H9 (cell line): Measurements from ENCODE around the gene LRRC28. TPM values are rescaled to one million over a fixed set of nuclear protein-coding genes. Genes with fewer than 3 reads are reported as not detected.

Source experiments
- DNase-seq: peaks from one replicate; pipeline ENCODE4 v3.0.0-alpha.2; 2017
- H2AFZ ChIP-seq: one replicate; pipeline ENCODE4 v1.6.1; 2013; ENCODE audit warnings: mild to moderate bottlenecking, low read length, control low read depth, moderate library complexity
- H2AK5ac ChIP-seq: 2 replicates; pipeline ENCODE4 v1.6.1; 2013; ENCODE audit warnings: low read length, control low read depth, mixed read lengths; ENCODE audit not compliant: insufficient read length
- H2BK120ac ChIP-seq: one replicate; pipeline ENCODE4 v1.6.1; 2013; ENCODE audit warnings: low read depth, mild to moderate bottlenecking, low read length, control low read depth, inconsistent platforms; ENCODE audit not compliant: poor library complexity, severe bottlenecking
- H2BK12ac ChIP-seq: 2 replicates; pipeline ENCODE4 v1.6.1; 2013; ENCODE audit warnings: low read length, control low read depth, mixed read lengths, low read depth; ENCODE audit not compliant: insufficient read length
- H2BK15ac ChIP-seq: 2 replicates; pipeline ENCODE4 v1.6.1; 2013; ENCODE audit warnings: low read depth, low read length, control low read depth
- H2BK20ac ChIP-seq: one replicate; pipeline ENCODE4 v1.6.1; 2013; ENCODE audit warnings: low read depth, mild to moderate bottlenecking, low read length, control low read depth, inconsistent platforms; ENCODE audit not compliant: poor library complexity, severe bottlenecking
- H2BK5ac ChIP-seq: 2 replicates; pipeline ENCODE4 v1.6.1; 2013; ENCODE audit warnings: low read length, control low read depth, mixed read lengths; ENCODE audit not compliant: insufficient read length
- H3K14ac ChIP-seq: 2 replicates; pipeline ENCODE4 v1.6.1; 2013; ENCODE audit warnings: low read length, control low read depth; ENCODE audit not compliant: insufficient read depth
- H3K18ac ChIP-seq: 2 replicates; pipeline ENCODE4 v1.6.1; 2013; ENCODE audit warnings: low read depth, mild to moderate bottlenecking, mixed read lengths, low read length, control low read depth; ENCODE audit not compliant: insufficient read length
- H3K23ac ChIP-seq: 2 replicates; pipeline ENCODE4 v1.6.1; 2013; ENCODE audit warnings: low read length, control low read depth, mixed read lengths, low read depth; ENCODE audit not compliant: insufficient read length
- H3K23me2 ChIP-seq: 2 replicates; pipeline ENCODE4 v1.6.1; 2013; ENCODE audit warnings: low read depth, mild to moderate bottlenecking, mixed read lengths, low read length, control low read depth; ENCODE audit not compliant: insufficient read length, poor library complexity, severe bottlenecking
- H3K27ac ChIP-seq: 2 replicates; pipeline ENCODE4 v1.5.1; 2013; ENCODE audit warnings: low read length, control low read depth, mixed read lengths, low read depth; ENCODE audit not compliant: insufficient read length
- H3K27me3 ChIP-seq: 2 replicates; pipeline ENCODE4 v1.6.1; 2013; ENCODE audit warnings: low read length, control low read depth, inconsistent platforms; ENCODE audit not compliant: insufficient read depth
- H3K4ac ChIP-seq: 2 replicates; pipeline ENCODE4 v1.6.1; 2013; ENCODE audit warnings: low read depth, mild to moderate bottlenecking, control low read depth, inconsistent platforms, low read length, moderate library complexity
- H3K4me1 ChIP-seq: 2 replicates; pipeline ENCODE4 v1.6.1; 2013; ENCODE audit warnings: low read length, control low read depth, inconsistent platforms; ENCODE audit not compliant: insufficient read depth
- H3K4me2 ChIP-seq: 2 replicates; pipeline ENCODE4 v1.6.1; 2013; ENCODE audit warnings: low read length, control low read depth, mixed read lengths; ENCODE audit not compliant: insufficient read length, insufficient read depth
- H3K56ac ChIP-seq: 2 replicates; pipeline ENCODE4 v1.6.1; 2013; ENCODE audit warnings: low read depth, mild to moderate bottlenecking, mixed read lengths, low read length, control low read depth; ENCODE audit not compliant: insufficient read length
- H3K79me1 ChIP-seq: 2 replicates; pipeline ENCODE4 v1.6.1; 2013; ENCODE audit warnings: low read depth, mild to moderate bottlenecking, moderate library complexity, low read length, control low read depth, inconsistent platforms; ENCODE audit not compliant: insufficient read depth, poor library complexity, severe bottlenecking
- H3K79me2 ChIP-seq: 2 replicates; pipeline ENCODE4 v1.6.1; 2013; ENCODE audit warnings: low read length, control low read depth, inconsistent platforms; ENCODE audit not compliant: insufficient read depth
- H3K9ac ChIP-seq: 2 replicates; pipeline ENCODE4 v1.6.1; 2013; ENCODE audit warnings: low read length, control low read depth, mixed read lengths; ENCODE audit not compliant: insufficient read length; ENCODE audit errors: extremely low read depth
- H3K9me3 ChIP-seq: one replicate; pipeline ENCODE4 v1.6.1; 2013; ENCODE audit warnings: low read depth, low read length, inconsistent platforms; ENCODE audit not compliant: control insufficient read depth
- H3T11ph ChIP-seq: one replicate; pipeline ENCODE4 v1.6.1; 2013; ENCODE audit warnings: mild to moderate bottlenecking, low read length, control low read depth, inconsistent platforms
- H4K20me1 ChIP-seq: one replicate; pipeline ENCODE4 v1.6.1; 2013; ENCODE audit not compliant: control insufficient read depth, insufficient read length, insufficient read depth
- H4K5ac ChIP-seq: 2 replicates; pipeline ENCODE4 v1.6.1; 2013; ENCODE audit warnings: low read depth, mild to moderate bottlenecking, mixed read lengths, low read length, control low read depth; ENCODE audit not compliant: insufficient read length
- H4K8ac ChIP-seq: replicated peaks from 2 replicates; pipeline ENCODE4 v1.6.1; 2013; ENCODE audit warnings: low read length, control low read depth, mixed read lengths, low read depth; ENCODE audit not compliant: insufficient read length
- H4K91ac ChIP-seq: 2 replicates; pipeline ENCODE4 v1.6.1; 2013; ENCODE audit warnings: low read depth, mild to moderate bottlenecking, moderate library complexity, mixed read lengths, low read length, control low read depth; ENCODE audit not compliant: insufficient read length
- H3K27ac Mint-ChIP-seq, 3 experiments: 2 replicates in 2 of 3; 3 replicates in 1 of 3; pipeline ENCODE4 v1.8.0; 2020 to 2021; ENCODE audit warnings: mixed read lengths in 3 of 3, mild to moderate bottlenecking in 1 of 3, moderate library complexity in 1 of 3
- H3K27me3 Mint-ChIP-seq: 2 replicates; pipeline ENCODE4 v1.8.0; 2021; ENCODE audit warnings: low read depth, mild to moderate bottlenecking, moderate library complexity, mixed read lengths
- H3K36me3 Mint-ChIP-seq, 3 experiments: 2 replicates in 2 of 3; 3 replicates in 1 of 3; pipeline ENCODE4 v1.8.0; 2020 to 2021; ENCODE audit warnings: low read depth in 3 of 3, mixed read lengths in 3 of 3; ENCODE audit not compliant: insufficient read depth in 1 of 3
- H3K4me1 Mint-ChIP-seq, 2 experiments: 2 replicates each; pipeline ENCODE4 v1.8.0; 2020; ENCODE audit warnings: mixed read lengths in 2 of 2
- H3K4me3 Mint-ChIP-seq, 2 experiments: 2 replicates in 1 of 2; 3 replicates in 1 of 2; pipeline ENCODE4 v1.8.0; 2020 to 2021; ENCODE audit warnings: mild to moderate bottlenecking in 2 of 2, mixed read lengths in 2 of 2, moderate library complexity in 1 of 2
- H3K9me3 Mint-ChIP-seq, 2 experiments: 2 replicates in 1 of 2; 3 replicates in 1 of 2; pipeline ENCODE4 v1.8.0; 2020; ENCODE audit warnings: mild to moderate bottlenecking in 2 of 2, mixed read lengths in 2 of 2, moderate library complexity in 1 of 2
- CTCF ChIP-seq: fragments of 200-600 bp; sonication (generic); conservative IDR thresholded peaks from 3 replicates; pipeline ENCODE4 v1.8.0; 2021; ENCODE audit warnings: antibody characterized with exemption, mild to moderate bottlenecking
- WGBS: extraction: QIAGEN DNeasy Blood & Tissue Kit; methylation state at CpG from one replicate; pipeline ENCODE4 v1.1.7; 2013; ENCODE audit warnings: missing lambda C conversion rate, low lambda C conversion rate, mixed read lengths; ENCODE audit not compliant: insufficient read length; ENCODE audit errors: extremely low coverage; 5-methylcytosine and 5-hydroxymethylcytosine counted together
- total RNA-seq: library from RNA; stranded (reverse); gene quantifications from 2 replicates; pipeline ENCODE4 v1.2.1, GENCODE V29; 2021

The LRRC28 gene
- total RNA-seq, 1 experiment from 2014 or later = 17.6 TPM

GRCh38 chr15:99399061-99399460, 147.8 kb downstream of the LRRC28 start:
- Mint-ChIP-seq H3K9me3 (no peaks in the 10 kb centered on the region), H3K27me3 (no peaks in the 10 kb centered on the region; the same call in 1 of the 2 replicates), H3K27ac (peak overlapping the region in 1 of 3 experiments; percentile 16; a peak in 1 of 7 replicates), H3K4me3 (no peak overlapping the region), H3K4me1 (peaks cover 4 to 6% of the 10 kb centered on the region in 2 experiments; a peak in 2 of 4 replicates), H3K36me3 (no peaks in the 10 kb centered on the region)
- Histone ChIP-seq H3K27ac (no peak overlapping the region), H4K91ac (no peak overlapping the region), H3K79me2 (no peaks in the 10 kb centered on the region), H3K9ac (no peak overlapping the region), H3K4ac (no peak overlapping the region), H3K56ac (no peak overlapping the region), H2BK20ac (no peak overlapping the region), H2BK12ac (no peak overlapping the region), H2AK5ac (no peak overlapping the region), H3K4me2 (no peak overlapping the region), H2BK5ac (no peak overlapping the region), H3K27me3 (no peaks in the 10 kb centered on the region), H3K23me2 (no peaks in the 10 kb centered on the region), H4K8ac (no peak overlapping the region), H3K23ac (no peak overlapping the region), H2BK120ac (no peak overlapping the region), H2BK15ac (no peak overlapping the region), H3K9me3 (no peaks in the 10 kb centered on the region), H3K4me1 (no peaks in the 10 kb centered on the region), H3K79me1 (no peaks in the 10 kb centered on the region), H3T11ph (no peak overlapping the region), H4K5ac (no peak overlapping the region), H4K20me1 (no peaks in the 10 kb centered on the region), H3K18ac (no peak overlapping the region), H3K14ac (no peak overlapping the region), H2AFZ (no peak overlapping the region)
- no CpG with 5 or more reads among the region's 5 CpGs for WGBS
- DNase-seq = no peak
- TF ChIP-seq CTCF = no peak
